Epidermal melanocyte (primary cell): Measurements from ENCODE around the gene UBTD2.

Experiments
- DNase-seq: peaks from one replicate; pipeline ENCODE4 v3.0.0; 2011; ENCODE audit warnings: low spot score; ENCODE audit not compliant: insufficient read length

UBTD2 gene

DNA sequence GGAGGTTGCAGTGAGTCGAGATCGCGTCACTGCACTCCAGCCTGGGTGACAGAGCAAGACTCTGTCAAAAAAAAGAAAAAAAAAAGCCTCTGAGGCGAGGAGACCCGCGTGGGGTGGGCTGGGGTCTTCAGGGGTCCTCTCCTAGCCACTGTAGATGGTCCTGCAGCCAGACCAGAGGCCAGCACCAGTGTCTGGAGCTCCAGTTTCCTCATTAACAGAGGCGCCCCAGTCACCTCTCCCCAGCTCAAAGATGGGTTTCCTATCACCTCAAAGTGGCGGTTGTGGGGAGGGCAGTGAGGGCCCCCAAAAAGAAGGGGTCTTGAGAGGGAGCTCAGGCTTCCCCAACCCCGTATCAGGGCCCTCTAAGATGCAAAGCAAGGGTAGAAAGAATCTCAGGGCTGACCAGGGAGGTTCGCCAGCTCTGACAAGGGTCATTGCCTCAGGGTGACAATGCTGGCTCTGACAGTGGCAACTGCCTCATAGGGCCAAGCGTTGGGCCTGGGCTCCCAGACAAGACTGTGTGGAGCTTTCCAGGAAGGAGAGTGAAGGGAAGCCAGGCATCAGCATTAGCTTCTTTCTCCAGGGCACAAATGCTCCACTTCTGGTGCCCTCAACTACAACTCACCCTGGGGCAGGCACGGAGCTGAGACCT is 110.5 kb downstream of the UBTD2 start:
- DNase-seq = no peak

DNA sequence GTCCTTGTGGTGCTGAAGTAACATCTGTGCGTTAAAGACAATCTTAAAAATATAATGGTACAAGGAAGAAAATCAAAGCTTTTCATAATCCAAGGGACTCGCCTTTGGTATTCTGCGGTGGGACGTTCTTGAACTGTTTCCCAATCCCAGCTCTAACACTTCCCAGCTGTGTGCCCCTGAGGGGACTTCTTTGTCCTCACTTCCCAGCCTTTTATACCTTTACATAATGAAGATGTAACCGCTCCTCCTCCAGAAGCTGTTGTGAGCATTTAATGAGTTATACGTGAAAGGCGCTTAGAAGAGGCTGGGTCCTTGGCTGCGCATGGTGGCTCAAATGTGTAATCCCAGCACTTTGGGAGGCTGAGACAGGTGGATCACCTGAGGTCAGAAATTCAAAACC is 112.4 kb downstream of the UBTD2 start:
- DNase-seq = no peak

DNA sequence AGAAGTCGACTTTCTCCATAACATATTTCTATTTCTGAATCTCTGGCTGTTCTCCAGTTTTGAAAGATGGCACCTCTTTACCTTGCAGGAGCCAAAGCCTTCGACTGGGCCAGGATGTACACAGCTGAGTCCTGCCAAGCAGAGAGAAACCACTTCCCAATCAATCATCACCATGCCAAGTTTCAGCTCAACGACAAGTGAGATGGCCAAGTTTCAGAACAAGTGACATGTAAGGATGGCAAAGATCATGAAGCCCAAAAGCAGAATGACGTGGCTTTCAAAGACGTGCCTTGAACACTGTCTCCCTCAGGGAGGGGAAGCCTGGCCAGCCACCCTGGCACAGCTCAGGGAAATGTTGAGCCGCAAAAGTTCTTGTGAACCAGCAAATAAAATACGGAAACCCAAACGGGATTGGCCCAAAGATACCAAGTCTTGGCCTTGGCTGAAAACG is 113.3 kb downstream of the UBTD2 start:
- no peak for DNase-seq

DNA sequence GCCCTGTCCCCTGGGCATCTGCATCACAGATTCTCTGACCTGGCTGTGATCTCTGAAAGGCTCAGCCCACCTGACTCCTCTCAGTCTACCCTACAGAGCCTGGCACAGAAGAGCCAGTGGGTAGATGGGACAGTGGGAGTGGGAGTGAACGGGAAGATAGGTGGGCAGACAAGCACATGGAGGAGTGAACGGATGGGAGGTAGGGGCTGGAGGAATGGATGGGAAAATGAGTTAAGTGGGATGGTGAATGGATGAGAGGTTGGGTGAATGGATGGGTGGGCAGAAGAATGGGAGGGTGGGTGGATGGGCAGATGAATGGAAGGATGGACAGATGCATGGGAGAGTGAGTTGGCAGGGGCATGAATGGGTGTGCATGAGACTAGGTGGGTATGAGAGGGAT is 114.3 kb downstream of the UBTD2 start:
- no peak for DNase-seq

DNA sequence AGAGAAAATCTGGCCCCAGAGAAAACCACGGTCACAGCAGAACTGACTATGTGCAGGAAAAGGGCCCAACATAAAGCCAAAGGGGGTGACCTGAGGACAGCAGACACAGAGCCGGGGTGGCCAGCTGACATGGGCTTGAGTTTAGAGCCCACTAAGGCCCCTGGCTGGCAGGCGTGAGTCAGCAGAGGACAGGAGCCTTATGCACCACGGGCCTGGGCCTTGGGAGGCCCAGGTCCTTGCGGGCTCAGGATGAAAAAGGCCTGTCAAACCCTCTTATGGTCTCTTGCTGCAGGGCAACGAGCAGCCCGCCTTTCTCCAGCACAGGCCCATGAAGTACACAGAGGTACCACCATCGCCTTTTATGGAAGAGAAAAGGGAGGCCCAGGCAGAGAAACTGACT is 115.3 kb downstream of the UBTD2 start:
- DNase-seq = no peak

DNA sequence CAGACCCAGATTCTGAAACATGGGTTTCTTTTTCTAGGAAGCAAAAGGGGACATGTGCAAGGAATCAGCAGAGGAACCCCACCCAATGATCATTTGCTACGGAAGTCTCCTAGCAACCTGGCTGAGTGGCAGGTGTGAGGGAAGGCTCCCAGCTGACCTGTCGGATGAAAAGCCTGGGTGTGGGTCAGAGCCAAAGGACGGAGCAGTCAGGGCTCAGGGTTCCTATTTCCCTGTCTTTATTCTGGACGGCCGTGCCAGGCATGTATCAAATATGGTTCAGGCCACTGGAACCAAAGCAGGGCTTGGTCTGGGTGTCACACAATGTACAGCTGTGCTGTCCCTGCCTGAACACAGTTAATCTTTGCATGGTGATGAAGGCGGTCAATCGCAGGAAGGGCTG is 115.7 kb downstream of the UBTD2 start:
- no peak for DNase-seq

DNA sequence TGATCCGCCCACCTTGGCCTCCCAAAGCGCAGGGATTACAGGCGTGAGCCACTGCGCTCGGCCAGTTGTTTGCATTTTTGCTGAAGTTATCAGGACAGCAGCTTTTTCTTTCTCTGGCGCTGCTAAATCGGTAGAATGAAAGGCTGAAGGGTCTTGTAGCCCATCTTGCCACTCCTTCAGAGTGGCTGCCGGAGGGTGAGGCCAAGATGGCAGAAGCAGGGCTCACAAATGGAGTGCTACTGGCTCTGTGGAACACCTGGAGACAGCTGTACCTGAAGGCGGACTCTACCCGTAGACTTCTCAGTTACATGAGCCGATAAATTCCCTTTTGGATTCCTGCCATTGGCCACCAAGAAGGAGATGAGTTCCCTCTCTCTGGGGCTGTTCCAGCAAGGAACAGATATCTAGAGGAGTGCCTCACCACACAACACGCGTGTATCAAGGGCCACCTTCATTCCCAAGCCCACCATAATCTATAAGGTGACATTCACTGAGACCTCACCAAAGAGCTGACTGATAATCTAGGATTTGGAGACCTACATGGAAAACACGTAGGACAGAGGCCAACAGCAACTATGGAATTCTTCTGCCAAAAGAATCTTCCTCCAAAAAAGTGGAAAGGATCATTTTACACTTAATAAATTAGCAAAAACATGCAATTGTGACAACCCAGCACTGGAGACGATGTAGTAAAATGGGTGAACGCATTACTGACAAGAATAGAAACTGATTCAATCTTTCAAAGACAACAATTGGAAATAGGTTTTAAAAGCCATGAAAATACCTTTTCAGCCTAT is 117.3 kb downstream of the UBTD2 start:
- DNase-seq = no peak

DNA sequence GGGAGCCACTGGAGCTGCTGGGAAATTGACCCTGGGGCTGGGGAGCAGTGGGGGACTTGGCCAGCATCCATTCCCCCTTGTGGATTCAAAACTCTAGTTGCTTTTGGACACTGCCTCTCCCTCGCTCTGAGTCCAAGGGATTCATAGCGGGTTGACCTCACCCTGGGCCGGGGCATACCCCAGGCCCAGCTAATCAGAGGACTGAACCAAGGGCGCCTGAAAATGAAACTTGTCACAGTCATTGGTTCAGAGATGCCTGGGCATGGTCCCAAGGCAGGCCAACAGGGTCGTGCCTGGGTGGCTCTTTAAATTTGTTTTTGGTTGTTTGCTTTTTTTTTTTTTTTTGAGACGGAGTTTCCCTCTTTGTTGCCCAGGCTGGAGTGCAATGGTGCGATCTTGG is 118.1 kb downstream of the UBTD2 start:
- DNase-seq = no peak

DNA sequence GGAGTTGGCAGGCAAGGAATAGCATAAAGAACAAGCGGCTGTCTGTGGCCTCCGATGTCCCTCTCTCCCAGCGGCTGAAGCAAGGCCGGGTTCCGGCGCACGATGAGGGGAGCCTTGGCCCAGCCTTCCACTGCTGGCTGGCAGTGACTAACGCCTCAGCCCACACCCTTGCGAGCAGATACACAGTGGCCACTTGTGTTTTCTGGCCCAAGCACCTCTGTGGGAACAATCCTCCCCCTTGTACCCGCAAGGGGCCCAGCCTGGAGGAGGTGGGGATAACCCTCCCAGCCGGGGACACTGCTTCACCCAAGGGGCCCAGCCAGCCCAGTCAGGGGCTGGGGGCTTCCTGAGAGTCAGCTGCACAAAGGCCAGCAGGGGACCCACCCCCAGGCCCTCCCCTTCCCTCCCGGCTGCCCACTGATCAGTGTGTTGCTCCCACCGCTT is 118.8 kb downstream of the UBTD2 start:
- no peak for DNase-seq

DNA sequence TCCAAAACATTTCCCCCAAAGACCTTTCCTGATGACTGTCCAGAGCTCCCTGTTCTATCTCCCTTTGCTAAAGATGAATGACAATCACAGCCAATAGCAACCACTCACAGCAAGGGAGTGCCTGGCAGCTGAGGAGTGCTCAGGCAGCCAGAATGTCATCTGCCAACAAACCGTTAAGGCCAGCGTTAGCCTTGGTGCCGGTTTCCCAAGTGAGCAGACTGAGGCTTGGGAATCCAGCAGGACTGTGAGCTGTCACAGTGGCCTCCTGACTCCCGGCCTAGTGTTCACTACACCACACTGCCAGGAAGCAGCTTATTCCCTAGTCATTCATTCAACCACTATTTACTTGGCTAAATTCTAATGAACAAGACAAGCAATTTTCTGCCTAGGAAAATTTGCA is 120.2 kb downstream of the UBTD2 start:
- DNase-seq = no peak

DNA sequence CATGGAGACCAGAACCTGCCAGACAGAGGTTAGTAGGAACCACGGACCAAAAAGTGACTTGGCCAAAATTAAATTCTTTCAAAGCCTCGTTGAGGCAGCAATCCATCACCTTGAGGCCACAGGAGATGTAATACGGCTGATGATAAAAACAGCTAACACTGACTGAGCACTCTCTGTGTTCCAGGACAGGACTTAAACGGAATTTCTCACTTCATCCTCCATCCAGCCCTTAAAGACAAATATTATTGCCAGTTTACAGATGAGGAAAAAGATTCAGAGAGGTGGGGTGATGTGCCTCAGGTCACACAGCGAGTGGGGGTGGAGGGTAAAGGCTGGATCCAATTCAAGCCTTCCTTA is 120.6 kb downstream of the UBTD2 start:
- no peak for DNase-seq

DNA sequence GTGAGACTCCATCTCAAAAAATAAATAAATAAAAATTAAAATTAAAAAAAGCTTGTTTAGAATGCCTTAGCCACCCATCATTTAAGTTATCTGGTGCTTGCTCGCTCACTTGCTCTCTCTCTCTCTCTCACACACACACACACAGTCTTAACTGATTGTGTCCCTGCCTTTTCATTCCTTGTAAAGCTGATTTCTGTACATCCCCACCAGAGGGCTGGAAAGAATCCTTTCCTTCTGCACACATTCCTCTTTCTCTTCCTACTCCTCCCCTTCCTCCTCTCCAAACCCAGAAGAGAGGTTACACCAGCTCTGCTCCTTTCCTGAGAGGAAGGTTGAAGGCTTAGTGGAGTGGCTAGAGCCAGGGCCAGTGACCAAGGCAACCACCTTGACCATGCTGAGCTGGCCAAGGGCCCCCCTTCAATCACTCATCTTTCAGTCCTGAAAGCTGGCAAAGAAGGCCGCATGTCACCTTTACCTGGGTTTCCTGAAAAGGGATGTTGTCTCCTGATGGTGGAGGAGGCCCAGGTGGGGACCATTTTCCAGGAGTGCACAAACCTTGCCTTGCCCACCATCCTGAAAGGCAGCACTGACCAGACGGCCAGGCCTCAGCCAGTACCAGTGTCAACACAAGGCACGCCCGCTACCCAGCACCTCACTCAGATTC is 121.1 kb downstream of the UBTD2 start:
- DNase-seq = no peak

DNA sequence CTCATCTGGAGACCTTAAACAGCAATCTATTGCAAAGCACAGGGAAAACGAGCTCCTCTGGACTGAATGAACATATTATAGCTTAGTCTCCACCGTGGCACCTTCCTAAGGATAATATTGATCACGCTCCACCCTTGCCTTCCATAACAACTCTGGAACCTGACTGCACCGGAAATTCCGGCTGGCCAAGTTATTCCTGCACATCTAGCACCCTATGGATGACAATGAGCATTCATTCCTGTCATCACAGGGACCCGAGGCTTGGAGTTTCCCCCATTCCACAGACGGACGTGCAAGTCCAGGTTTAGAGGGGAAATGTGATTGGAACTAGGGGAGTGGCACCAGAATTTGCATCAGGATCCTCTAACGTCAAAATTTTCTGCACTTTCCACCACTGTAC is 123.1 kb downstream of the UBTD2 start:
- no peak for DNase-seq
